MM.1S (cell line): ENCODE measurements around the gene VPS26A.

Source experiments
- DNase-seq: peaks from one replicate; pipeline ENCODE4 v3.0.0-alpha.2; 2015
- H2AFZ ChIP-seq: fragments of 300-600 bp; sonication (generic); 2 replicates; pipeline ENCODE4 v1.6.0; 2016; ENCODE audit warnings: antibody characterized with exemption, low read length
- H3F3A ChIP-seq: fragments of 300-600 bp; sonication (generic); 2 replicates; pipeline ENCODE4 v1.6.1; 2016; ENCODE audit warnings: mild to moderate bottlenecking, antibody characterized with exemption, low read length, moderate library complexity, mixed read lengths; ENCODE audit not compliant: insufficient read depth
- H3K27ac ChIP-seq: fragments of 300-600 bp; sonication (generic); 2 replicates; pipeline ENCODE4 v1.5.1; 2016; ENCODE audit warnings: mild to moderate bottlenecking, low read length
- H3K27me3 ChIP-seq: fragments of 300-600 bp; sonication (generic); replicated peaks from 2 replicates; pipeline ENCODE4 v1.6.0; 2016; ENCODE audit warnings: low read length; ENCODE audit not compliant: insufficient read depth
- H3K36me3 ChIP-seq: fragments of 300-600 bp; sonication (generic); replicated peaks from 2 replicates; pipeline ENCODE4 v1.6.1; 2016; ENCODE audit warnings: mild to moderate bottlenecking, low read length, mixed read lengths; ENCODE audit not compliant: insufficient read depth
- H3K4me1 ChIP-seq: fragments of 300-600 bp; sonication (generic); 2 replicates; pipeline ENCODE4 v1.6.1; 2016; ENCODE audit warnings: low read length, mixed read lengths
- H3K4me2 ChIP-seq: fragments of 300-600 bp; sonication (generic); 2 replicates; pipeline ENCODE4 v1.6.0; 2016; ENCODE audit warnings: low read depth, low read length
- H3K4me3 ChIP-seq: fragments of 300-600 bp; sonication (generic); 2 replicates; pipeline ENCODE4 v1.5.1; 2016; ENCODE audit warnings: low read length, mixed read lengths
- H3K79me2 ChIP-seq: fragments of 300-600 bp; sonication (generic); 2 replicates; pipeline ENCODE4 v1.6.1; 2016; ENCODE audit warnings: mixed run types, low read length, mixed read lengths
- H3K9ac ChIP-seq: fragments of 300-600 bp; sonication (generic); 2 replicates; pipeline ENCODE4 v1.6.1; 2016; ENCODE audit warnings: low read length, mixed read lengths
- H3K9me2 ChIP-seq: fragments of 300-600 bp; sonication (generic); replicated peaks from 2 replicates; pipeline ENCODE4 v1.6.1; 2016; ENCODE audit warnings: mild to moderate bottlenecking, low read length, mixed read lengths; ENCODE audit not compliant: insufficient read depth
- H3K9me3 ChIP-seq: fragments of 300-600 bp; sonication (generic); replicated peaks from 2 replicates; pipeline ENCODE4 v1.6.1; 2016; ENCODE audit warnings: mild to moderate bottlenecking, low read length, mixed read lengths; ENCODE audit not compliant: insufficient read depth
- H4K20me1 ChIP-seq: fragments of 300-600 bp; sonication (generic); 2 replicates; pipeline ENCODE4 v1.6.1; 2016; ENCODE audit warnings: mild to moderate bottlenecking, low read length, moderate library complexity, mixed read lengths; ENCODE audit not compliant: insufficient read depth
- CTCF ChIP-seq: fragments of 300-600 bp; sonication (generic); IDR thresholded peaks from 2 replicates; pipeline ENCODE4 v1.5.1; 2016; ENCODE audit warnings: antibody characterized with exemption, low read length, mixed read lengths
- EZH2 ChIP-seq: fragments of 300-600 bp; sonication (generic); optimal IDR thresholded peaks from 2 replicates; pipeline ENCODE3; 2017; ENCODE audit warnings: low read depth, mild to moderate bottlenecking, antibody characterized with exemption, low read length, mixed read lengths
- EZH2phosphoT487 ChIP-seq: fragments of 300-600 bp; sonication (generic); IDR thresholded peaks from 2 replicates; pipeline ENCODE4 v1.6.1; 2018; ENCODE audit warnings: antibody characterized with exemption, low read length

VPS26A gene

DNA sequence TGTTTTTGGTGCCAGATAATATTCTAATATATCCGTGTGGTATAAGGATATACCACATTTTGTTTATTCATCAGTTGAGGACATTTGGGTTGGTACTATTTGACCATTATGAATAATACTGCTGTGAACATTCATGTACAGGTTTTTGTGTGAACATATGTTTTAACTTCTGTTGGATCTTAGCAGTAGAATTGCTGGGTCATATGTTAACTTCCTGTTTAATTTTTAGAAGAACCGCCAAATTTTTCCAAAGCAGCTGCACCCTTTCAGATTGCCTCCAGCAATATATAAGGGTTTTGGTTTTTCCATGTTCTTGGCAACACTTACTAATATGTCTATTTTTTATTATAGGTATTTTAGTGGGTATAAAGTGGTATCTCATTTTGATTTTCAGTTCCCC lies 22.8 kb downstream of the VPS26A start:
- Histone ChIP-seq H3K4me3 (no peak overlapping the region), H3K4me2 (no peak overlapping the region), H3K4me1 (no peaks in the 10 kb centered on the region), H3K27me3 (no peaks in the 10 kb centered on the region), H3K36me3 (no peaks in the 10 kb centered on the region), H3K9me2 (no peaks in the 10 kb centered on the region), H3K27ac (no peak overlapping the region), H3K79me2 (peaks cover 77% of the 10 kb centered on the region), H2AFZ (no peak overlapping the region), H3K9me3 (no peaks in the 10 kb centered on the region), H4K20me1 (no peaks in the 10 kb centered on the region; the same call in 1 of the 2 replicates), H3F3A (no peaks in the 10 kb centered on the region), H3K9ac (no peak overlapping the region)
- no peak for TF ChIP-seq EZH2
- no peak for TF ChIP-seq EZH2phosphoT487
- no peak for TF ChIP-seq CTCF
- DNase-seq, result no peak

GRCh38 chr10:69151984-69152383 lies 28.0 kb downstream of the VPS26A start:
- H3K9ac ChIP-seq, result no peak overlapping the region
- no peak overlapping the region for H3K4me3 ChIP-seq
- no peaks in the 10 kb centered on the region for H3K4me1 ChIP-seq
- no peak overlapping the region for H3K27ac ChIP-seq
- H2AFZ ChIP-seq, result no peak overlapping the region
- no peaks in the 10 kb centered on the region for H3K27me3 ChIP-seq
- no peaks in the 10 kb centered on the region for H3F3A ChIP-seq
- no peak for TF ChIP-seq EZH2phosphoT487
- TF ChIP-seq CTCF, result no peak
- TF ChIP-seq EZH2, result no peak
- H3K4me2 ChIP-seq, result no peak overlapping the region
- H3K9me3 ChIP-seq, result no peaks in the 10 kb centered on the region
- DNase-seq, result no peak
- H4K20me1 ChIP-seq, result no peaks in the 10 kb centered on the region; the same call in 1 of the 2 replicates
- peaks cover 47% of the 10 kb centered on the region for H3K79me2 ChIP-seq
- H3K9me2 ChIP-seq, result no peaks in the 10 kb centered on the region
- H3K36me3 ChIP-seq, result no peaks in the 10 kb centered on the region

DNA sequence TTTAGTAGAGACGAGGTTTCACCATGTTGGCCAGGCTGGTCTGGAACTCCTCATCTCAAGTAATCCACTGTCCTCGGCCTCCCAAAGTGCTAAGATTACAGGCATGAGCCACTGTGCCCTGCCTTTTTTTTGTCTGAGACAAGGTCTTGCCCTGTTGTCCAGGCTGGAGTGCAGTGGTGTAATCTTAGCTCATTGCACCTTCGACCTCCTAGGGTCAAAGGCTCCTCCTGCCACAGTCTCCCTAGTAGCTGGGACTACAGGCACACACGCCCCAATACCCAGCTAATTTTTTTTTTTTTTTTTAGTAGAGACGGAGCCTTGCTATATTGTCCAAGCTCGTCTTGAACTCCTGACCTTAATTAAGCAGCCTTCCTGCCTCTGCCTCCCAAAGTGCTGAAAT lies 29.2 kb downstream of the VPS26A start:
- no peak for TF ChIP-seq EZH2
- no peak for TF ChIP-seq EZH2phosphoT487
- TF ChIP-seq CTCF, result no peak
- Histone ChIP-seq H3K27me3 (no peaks in the 10 kb centered on the region), H3F3A (no peaks in the 10 kb centered on the region), H3K9ac (no peak overlapping the region), H3K79me2 (peaks cover 40% of the 10 kb centered on the region), H3K9me2 (no peaks in the 10 kb centered on the region), H3K27ac (no peak overlapping the region), H2AFZ (no peak overlapping the region), H4K20me1 (no peaks in the 10 kb centered on the region; the same call in 1 of the 2 replicates), H3K4me2 (no peak overlapping the region), H3K36me3 (no peaks in the 10 kb centered on the region), H3K9me3 (no peaks in the 10 kb centered on the region), H3K4me1 (no peaks in the 10 kb centered on the region), H3K4me3 (no peak overlapping the region)
- DNase-seq, result no peak
